ENCODE results near the gene CHKB. TPM values are rescaled to one million over a fixed set of nuclear protein-coding genes. Genes with fewer than 3 reads are reported as not detected.

The CHKB gene
- total RNA-seq, 1 donor from 2014 or later, result 147 TPM

DNA sequence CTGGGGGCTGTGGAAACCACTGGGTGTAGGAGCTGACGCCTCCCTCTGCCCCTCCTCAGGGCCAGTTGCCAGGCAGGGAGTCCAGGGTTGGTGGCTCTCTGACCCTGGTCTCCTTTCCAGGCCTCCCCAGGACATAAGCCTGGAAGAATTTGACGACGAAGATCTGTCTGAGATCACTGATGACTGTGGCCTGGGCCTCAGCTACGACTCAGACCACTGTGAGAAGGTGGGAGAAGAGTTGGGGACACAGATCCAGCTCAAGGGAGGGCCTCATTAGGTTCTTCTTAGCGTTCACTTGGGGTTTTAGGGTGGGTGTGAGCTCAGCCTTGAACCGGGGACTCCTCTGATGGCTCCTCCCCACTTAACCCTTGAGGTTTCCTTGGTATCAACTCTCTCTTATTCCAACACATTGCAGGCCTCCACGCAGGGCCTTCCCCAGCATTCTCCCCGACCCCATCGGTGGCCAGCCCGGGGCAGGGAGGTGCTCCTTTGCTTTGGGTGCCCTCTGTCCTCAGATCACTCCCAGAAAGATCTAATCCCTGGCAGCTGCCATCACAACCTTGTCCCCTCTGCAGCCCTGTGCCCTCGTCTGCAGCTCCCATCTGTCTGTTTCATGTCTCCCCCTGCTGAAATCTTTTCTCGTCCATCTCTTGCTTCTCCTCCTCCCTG, 19.2 kb upstream of the CHKB start:
- H3K27me3 Mint-ChIP-seq (ENCODE audit: unreplicated experiment), result peaks cover 20% of the 10 kb centered on the region
- H3K4me1 Mint-ChIP-seq (ENCODE audit: low read depth, unreplicated experiment), result peaks cover 17% of the 10 kb centered on the region
- H3K27ac Mint-ChIP-seq (ENCODE audit: unreplicated experiment), result peak overlapping the region; percentile 60
- H3K36me3 Mint-ChIP-seq (ENCODE audit: unreplicated experiment), result peaks cover 17% of the 10 kb centered on the region
- no peak for DNase-seq
- H3K4me3 Mint-ChIP-seq (ENCODE audit: unreplicated experiment), result peak overlapping the region; percentile 93
- peaks cover 15% of the 10 kb centered on the region for H3K9me3 Mint-ChIP-seq (ENCODE audit: unreplicated experiment)
- TF ChIP-seq, protein P1, sequence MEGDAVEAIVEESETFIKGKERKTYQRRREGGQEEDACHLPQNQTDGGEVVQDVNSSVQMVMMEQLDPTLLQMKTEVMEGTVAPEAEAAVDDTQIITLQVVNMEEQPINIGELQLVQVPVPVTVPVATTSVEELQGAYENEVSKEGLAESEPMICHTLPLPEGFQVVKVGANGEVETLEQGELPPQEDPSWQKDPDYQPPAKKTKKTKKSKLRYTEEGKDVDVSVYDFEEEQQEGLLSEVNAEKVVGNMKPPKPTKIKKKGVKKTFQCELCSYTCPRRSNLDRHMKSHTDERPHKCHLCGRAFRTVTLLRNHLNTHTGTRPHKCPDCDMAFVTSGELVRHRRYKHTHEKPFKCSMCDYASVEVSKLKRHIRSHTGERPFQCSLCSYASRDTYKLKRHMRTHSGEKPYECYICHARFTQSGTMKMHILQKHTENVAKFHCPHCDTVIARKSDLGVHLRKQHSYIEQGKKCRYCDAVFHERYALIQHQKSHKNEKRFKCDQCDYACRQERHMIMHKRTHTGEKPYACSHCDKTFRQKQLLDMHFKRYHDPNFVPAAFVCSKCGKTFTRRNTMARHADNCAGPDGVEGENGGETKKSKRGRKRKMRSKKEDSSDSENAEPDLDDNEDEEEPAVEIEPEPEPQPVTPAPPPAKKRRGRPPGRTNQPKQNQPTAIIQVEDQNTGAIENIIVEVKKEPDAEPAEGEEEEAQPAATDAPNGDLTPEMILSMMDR (IDR thresholded peaks at IDR 0.05; ENCODE audit: partially characterized antibody, unreplicated experiment), result no peak

DNA sequence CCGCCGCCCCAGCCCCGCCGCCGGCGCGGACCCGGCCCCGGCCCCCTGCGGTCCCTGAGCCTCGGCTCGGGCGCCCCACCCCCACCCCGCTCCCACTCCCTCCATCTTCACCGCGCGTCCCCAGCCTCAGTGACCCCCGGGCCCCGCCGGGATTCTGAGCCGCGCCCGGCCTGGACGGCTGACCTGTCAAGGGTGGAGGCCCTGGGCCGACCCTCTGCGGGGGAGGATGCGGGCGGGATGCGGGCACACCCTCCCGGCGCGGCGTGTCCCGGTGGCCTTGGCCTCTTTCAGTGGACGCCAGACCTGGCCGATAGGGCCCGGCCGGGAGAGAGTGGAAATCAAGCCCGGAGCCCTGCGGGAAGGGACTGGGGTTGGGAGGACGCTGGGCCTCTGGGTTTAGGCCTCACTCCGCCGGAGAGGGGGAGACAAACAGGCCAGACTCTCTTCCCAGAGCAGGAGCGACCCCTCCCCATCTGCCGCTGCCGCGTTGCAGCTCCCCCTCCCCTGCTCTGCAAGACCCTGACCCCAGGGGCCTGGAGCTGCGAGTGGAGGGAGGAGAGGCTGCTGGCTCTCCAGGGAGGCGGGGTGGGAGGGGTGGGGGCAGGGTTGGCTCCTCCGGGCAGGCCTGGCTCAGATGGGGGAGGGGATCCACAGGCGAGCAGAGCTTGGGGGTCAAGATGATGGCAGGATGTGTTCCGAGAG, 18.5 kb upstream of the CHKB start:
- Mint-ChIP-seq H3K36me3 (ENCODE audit: unreplicated experiment) (peaks cover 20% of the 10 kb centered on the region), H3K4me1 (ENCODE audit: low read depth, unreplicated experiment) (peaks cover 17% of the 10 kb centered on the region), H3K9me3 (ENCODE audit: unreplicated experiment) (peaks cover 15% of the 10 kb centered on the region), H3K27me3 (ENCODE audit: unreplicated experiment) (peaks cover 19% of the 10 kb centered on the region), H3K4me3 (ENCODE audit: unreplicated experiment) (peak overlapping the region; percentile 93), H3K27ac (ENCODE audit: unreplicated experiment) (peak overlapping the region; percentile 60)
- DNase-seq, result peak; percentile 67
- TF ChIP-seq, protein P1 (IDR thresholded peaks at IDR 0.05; ENCODE audit: partially characterized antibody, unreplicated experiment), result no peak

DNA sequence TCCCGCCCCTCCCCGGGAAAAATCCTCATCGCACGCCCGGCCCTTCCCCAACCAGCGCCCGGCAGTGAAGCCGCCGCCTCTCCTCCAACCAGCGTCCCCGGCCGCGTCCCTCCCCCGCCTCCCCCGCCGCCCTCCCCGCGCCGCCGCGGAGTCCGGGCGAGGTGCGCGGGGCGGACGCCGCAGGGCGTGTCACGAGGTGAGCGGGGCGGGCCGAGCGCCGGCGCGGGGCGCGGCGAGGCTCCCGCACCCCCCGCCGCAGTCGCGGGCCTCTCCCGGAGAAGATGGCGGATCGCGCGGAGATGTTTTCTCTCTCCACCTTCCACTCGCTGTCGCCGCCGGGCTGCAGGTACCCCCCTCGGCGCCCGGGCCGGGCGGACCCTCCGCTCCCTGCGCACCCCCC, 17.9 kb upstream of the CHKB start, which contains the start of gene MAPK8IP2:
MAPK8IP2 (plus strand) TSS at position 256 of the 400 bp plus-strand sequence; CDS start at position 282, 26 bp downstream.
- H3K9me3 Mint-ChIP-seq (ENCODE audit: unreplicated experiment), result peaks cover 15% of the 10 kb centered on the region
- peak within 1 kb of the TSS; percentile 94 for H3K4me3 Mint-ChIP-seq (ENCODE audit: unreplicated experiment)
- TF ChIP-seq, protein P1 (IDR thresholded peaks at IDR 0.05; ENCODE audit: partially characterized antibody, unreplicated experiment), result no peak
- peak; percentile 74 for DNase-seq
- H3K36me3 Mint-ChIP-seq (ENCODE audit: unreplicated experiment), result peaks cover 20% of the 10 kb centered on the region
- peaks cover 19% of the 10 kb centered on the region for H3K27me3 Mint-ChIP-seq (ENCODE audit: unreplicated experiment)
- H3K27ac Mint-ChIP-seq (ENCODE audit: unreplicated experiment), result peak within 1 kb of the TSS; percentile 80
- H3K4me1 Mint-ChIP-seq (ENCODE audit: low read depth, unreplicated experiment), result peaks cover 17% of the 10 kb centered on the region

DNA sequence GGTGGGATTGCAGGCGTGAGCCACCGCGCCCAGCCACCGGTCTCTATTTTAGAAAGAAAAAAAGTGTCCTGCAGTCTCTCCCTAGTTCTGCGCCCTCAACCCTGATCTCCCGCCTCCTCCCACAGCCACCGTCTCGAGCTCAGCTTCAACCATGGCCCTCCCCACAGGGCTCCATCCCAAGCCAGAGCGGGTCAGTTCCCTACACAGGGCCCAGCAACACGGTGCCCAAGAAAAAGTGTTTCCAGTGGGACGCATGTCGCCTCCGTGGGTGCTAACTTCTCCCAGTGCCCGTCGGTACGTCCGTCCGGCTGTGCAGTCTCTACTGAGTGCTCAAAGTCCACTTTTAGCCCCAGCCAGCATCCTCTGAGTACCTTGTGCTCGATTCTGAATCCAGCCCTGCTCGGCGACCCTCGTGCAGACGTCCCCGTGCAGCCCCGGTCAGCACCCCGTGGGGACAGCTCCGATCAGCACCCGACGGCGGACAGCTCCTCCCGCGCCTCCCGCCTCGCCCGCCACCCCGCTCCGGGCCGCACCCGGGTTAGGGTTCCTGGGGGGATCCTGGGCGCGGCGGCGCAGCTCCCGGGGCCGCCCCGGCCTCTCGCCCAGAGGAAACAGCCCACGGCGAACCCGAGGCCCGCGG, 17.3 kb upstream of the CHKB start:
- DNase-seq, result peak; percentile 47
- Mint-ChIP-seq H3K4me3 (ENCODE audit: unreplicated experiment) (peak overlapping the region; percentile 94), H3K4me1 (ENCODE audit: low read depth, unreplicated experiment) (peaks cover 17% of the 10 kb centered on the region), H3K27me3 (ENCODE audit: unreplicated experiment) (peaks cover 19% of the 10 kb centered on the region), H3K9me3 (ENCODE audit: unreplicated experiment) (peaks cover 15% of the 10 kb centered on the region), H3K27ac (ENCODE audit: unreplicated experiment) (peak overlapping the region; percentile 80), H3K36me3 (ENCODE audit: unreplicated experiment) (peaks cover 20% of the 10 kb centered on the region)
- TF ChIP-seq, protein P1 (IDR thresholded peaks at IDR 0.05; ENCODE audit: partially characterized antibody, unreplicated experiment), result no peak

Measured in glutamatergic neuron (in vitro differentiated cells).